CD14-positive monocyte (primary cell): Measurements from ENCODE around the gene STX4. TPM values are rescaled to one million over a fixed set of nuclear protein-coding genes. Genes with fewer than 3 reads are reported as not detected.

Source experiments
- DNase-seq, 3 donors: peaks; one replicate each; pipeline ENCODE4 v3.0.0-alpha.2; 2011 to 2022
- H2AFZ ChIP-seq: 2 replicates; pipeline ENCODE4 v1.6.0; 2012; ENCODE audit warnings: mild to moderate bottlenecking, low read depth, low read length, inconsistent platforms; ENCODE audit not compliant: insufficient read depth, poor library complexity, severe bottlenecking
- H3K27ac ChIP-seq, 2 donors: 1 replicate in 1 of 2; 2 replicates in 1 of 2; pipeline ENCODE4 v1.5.1; 2012 to 2013; ENCODE audit warnings: low read length in 2 of 2, control low read depth in 1 of 2, inconsistent platforms in 1 of 2, low read depth in 1 of 2, mild to moderate bottlenecking in 1 of 2
- H3K27me3 ChIP-seq, 2 donors: one replicate each; pipeline versions ENCODE4 v1.6.0 to v1.6.1; 2011 to 2013; ENCODE audit warnings: low read length in 2 of 2; ENCODE audit not compliant: control insufficient read depth in 2 of 2, insufficient read depth in 2 of 2
- H3K36me3 ChIP-seq, 2 donors: replicated peaks in 1 of 2; 1 replicate in 1 of 2; 2 replicates in 1 of 2; pipeline versions ENCODE4 v1.5.1 to v1.6.1; 2012 to 2013; ENCODE audit warnings: low read length in 2 of 2, control low read depth in 1 of 2, inconsistent platforms in 1 of 2, mild to moderate bottlenecking in 1 of 2; ENCODE audit not compliant: insufficient read depth in 2 of 2, control insufficient read depth in 1 of 2
- H3K4me1 ChIP-seq, 2 donors: 1 replicate in 1 of 2; 2 replicates in 1 of 2; pipeline versions ENCODE4 v1.5.1 to v1.6.1; 2012 to 2013; ENCODE audit warnings: low read length in 2 of 2, control low read depth in 1 of 2, inconsistent platforms in 1 of 2, mild to moderate bottlenecking in 1 of 2, moderate library complexity in 1 of 2; ENCODE audit not compliant: insufficient read depth in 2 of 2, control insufficient read depth in 1 of 2
- H3K4me2 ChIP-seq: replicated peaks from 2 replicates; pipeline ENCODE3; 2012; ENCODE audit warnings: low read length, moderate library complexity, mild to moderate bottlenecking; ENCODE audit not compliant: poor library complexity, severe bottlenecking; ENCODE audit errors: extremely low read depth
- H3K4me3 ChIP-seq, 3 experiments: fragments of 200-600 bp in 1 of 3; sonication (generic) in 1 of 3; replicated peaks in 1 of 3; 1 replicate in 2 of 3; 2 replicates in 1 of 3; pipeline ENCODE4 v1.5.1; 2011 to 2013; ENCODE audit warnings: low read length in 3 of 3, mild to moderate bottlenecking in 3 of 3, control low read depth in 2 of 3, low read depth in 2 of 3, inconsistent platforms in 1 of 3, moderate library complexity in 1 of 3
- H3K79me2 ChIP-seq: 2 replicates; pipeline ENCODE4 v1.6.0; 2012; ENCODE audit warnings: mild to moderate bottlenecking, control low read depth, inconsistent platforms, low read length, moderate library complexity; ENCODE audit not compliant: insufficient read depth
- H3K9ac ChIP-seq: 2 replicates; pipeline ENCODE4 v1.6.0; 2017; ENCODE audit warnings: low read length, mild to moderate bottlenecking; ENCODE audit not compliant: insufficient read depth, poor library complexity, severe bottlenecking
- H3K9me3 ChIP-seq, 2 donors: replicated peaks in 1 of 2; 1 replicate in 1 of 2; 2 replicates in 1 of 2; pipeline versions ENCODE4 v1.5.1 to v1.6.1; 2012 to 2013; ENCODE audit warnings: low read length in 2 of 2, control low read depth in 1 of 2; ENCODE audit not compliant: control insufficient read depth in 1 of 2, insufficient read depth in 1 of 2
- H4K20me1 ChIP-seq: 2 replicates; pipeline ENCODE4 v1.6.0; 2012; ENCODE audit warnings: mild to moderate bottlenecking, low read length, control low read depth, moderate library complexity; ENCODE audit not compliant: insufficient read depth
- H3K27ac Mint-ChIP-seq, 7 donors: one replicate each; pipeline ENCODE4 v1.8.0; 2020; ENCODE audit warnings: mild to moderate bottlenecking in 7 of 7, mixed read lengths in 7 of 7, moderate library complexity in 6 of 7, inconsistent platforms in 2 of 7
- H3K27me3 Mint-ChIP-seq, 3 donors: one replicate each; pipeline ENCODE4 v1.8.0; 2021 to 2022; ENCODE audit warnings: low read depth in 3 of 3, mild to moderate bottlenecking in 3 of 3, mixed read lengths in 3 of 3, moderate library complexity in 3 of 3, inconsistent platforms in 1 of 3
- H3K36me3 Mint-ChIP-seq, 2 donors: one replicate each; pipeline ENCODE4 v1.8.0; 2020; ENCODE audit warnings: mixed read lengths in 2 of 2, inconsistent platforms in 1 of 2, mild to moderate bottlenecking in 1 of 2
- H3K4me1 Mint-ChIP-seq: one replicate; pipeline ENCODE4 v1.8.0; 2020; ENCODE audit warnings: mild to moderate bottlenecking, mixed read lengths
- H3K4me3 Mint-ChIP-seq, 2 donors: one replicate each; pipeline ENCODE4 v1.8.0; 2020; ENCODE audit warnings: mild to moderate bottlenecking in 2 of 2, mixed read lengths in 2 of 2, moderate library complexity in 1 of 2
- H3K9me3 Mint-ChIP-seq, 7 donors: one replicate each; pipeline ENCODE4 v1.8.0; 2020 to 2022; ENCODE audit warnings: mixed read lengths in 7 of 7, mild to moderate bottlenecking in 6 of 7, moderate library complexity in 6 of 7, inconsistent platforms in 2 of 7
- WGBS: methylation state at CpG from one replicate; pipeline ENCODE4 v1.1.5; 2013; ENCODE audit warnings: missing lambda C conversion rate; ENCODE audit not compliant: insufficient coverage; 5-methylcytosine and 5-hydroxymethylcytosine counted together
- intact Hi-C, 2 donors: fragments of 100-400 bp; cut with micrococcal nuclease; formaldehyde crosslinking; loops; one replicate each; pipeline versions ENCODE4 v1.15.0 to v1.15.1; 2023
- polyA plus RNA-seq, 3 donors: library from polyadenylated mRNA; depleted of rRNA in 1 of 3; unstranded in 2 of 3; stranded (reverse) in 1 of 3; fragments of 300-500 nt in 2 of 3; fragments of >200 nt in 1 of 3; fragmentation: Illumina TruSeq in 2 of 3; gene quantifications; 1 replicate in 2 of 3; 2 replicates in 1 of 3; pipeline ENCODE4 v1.2.3, GENCODE V29; 2012 to 2021
- TF ChIP-seq, protein P1 (sequence below): fragments of 200-600 bp; IDR thresholded peaks from one replicate; pipeline ENCODE4 v1.8.0; 2022; ENCODE audit warnings: antibody characterized with exemption, mild to moderate bottlenecking

The STX4 gene
- polyA plus RNA-seq, 3 donors: 18.6 to 186 (median 21.8) TPM

DNA sequence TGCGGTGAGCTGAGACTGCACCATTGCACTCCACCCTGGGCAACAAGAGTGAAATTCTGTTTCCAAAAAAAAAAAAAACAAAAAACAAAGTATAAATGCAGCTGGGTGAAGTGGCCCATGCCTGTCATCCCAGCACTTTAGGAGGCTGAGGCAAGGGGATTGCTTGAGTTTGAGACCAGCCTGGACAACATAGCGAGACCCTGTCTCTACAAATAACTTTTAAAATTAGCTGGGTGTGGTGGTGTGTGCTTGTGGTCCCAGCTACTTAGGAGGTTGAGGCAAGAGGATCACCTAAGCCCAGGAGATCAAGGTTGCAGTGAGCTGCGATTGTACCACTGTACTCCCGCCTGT lies 10.1 kb upstream of the STX4 start:
- no peaks in the 10 kb centered on the region for H3K79me2 ChIP-seq
- H3K9me3 Mint-ChIP-seq: peaks cover 0 to 3% (median 0%) of the 10 kb centered on the region in 7 donors
- no peak overlapping the region for H3K4me3 Mint-ChIP-seq
- no peaks in the 10 kb centered on the region for H3K36me3 Mint-ChIP-seq
- peaks cover 17% of the 10 kb centered on the region for H3K4me1 Mint-ChIP-seq
- no peak overlapping the region for H3K9ac ChIP-seq
- H3K27me3 Mint-ChIP-seq: peaks cover 0 to 3% (median 0%) of the 10 kb centered on the region in 3 donors
- intact Hi-C loops: no loop called here
- no peak overlapping the region for H2AFZ ChIP-seq
- no peak overlapping the region for H3K27ac Mint-ChIP-seq
- H3K4me3 ChIP-seq: no peak overlapping the region
- no peaks in the 10 kb centered on the region for H3K4me1 ChIP-seq
- DNase-seq: no peak
- no peak overlapping the region for H3K4me2 ChIP-seq
- H3K27ac ChIP-seq: no peak overlapping the region
- no peaks in the 10 kb centered on the region for H4K20me1 ChIP-seq
- TF ChIP-seq, protein P1, sequence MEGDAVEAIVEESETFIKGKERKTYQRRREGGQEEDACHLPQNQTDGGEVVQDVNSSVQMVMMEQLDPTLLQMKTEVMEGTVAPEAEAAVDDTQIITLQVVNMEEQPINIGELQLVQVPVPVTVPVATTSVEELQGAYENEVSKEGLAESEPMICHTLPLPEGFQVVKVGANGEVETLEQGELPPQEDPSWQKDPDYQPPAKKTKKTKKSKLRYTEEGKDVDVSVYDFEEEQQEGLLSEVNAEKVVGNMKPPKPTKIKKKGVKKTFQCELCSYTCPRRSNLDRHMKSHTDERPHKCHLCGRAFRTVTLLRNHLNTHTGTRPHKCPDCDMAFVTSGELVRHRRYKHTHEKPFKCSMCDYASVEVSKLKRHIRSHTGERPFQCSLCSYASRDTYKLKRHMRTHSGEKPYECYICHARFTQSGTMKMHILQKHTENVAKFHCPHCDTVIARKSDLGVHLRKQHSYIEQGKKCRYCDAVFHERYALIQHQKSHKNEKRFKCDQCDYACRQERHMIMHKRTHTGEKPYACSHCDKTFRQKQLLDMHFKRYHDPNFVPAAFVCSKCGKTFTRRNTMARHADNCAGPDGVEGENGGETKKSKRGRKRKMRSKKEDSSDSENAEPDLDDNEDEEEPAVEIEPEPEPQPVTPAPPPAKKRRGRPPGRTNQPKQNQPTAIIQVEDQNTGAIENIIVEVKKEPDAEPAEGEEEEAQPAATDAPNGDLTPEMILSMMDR: no peak
- no CpG with 5 or more reads among the region's 4 CpGs for WGBS
- no peaks in the 10 kb centered on the region for H3K9me3 ChIP-seq
- no peaks in the 10 kb centered on the region for H3K27me3 ChIP-seq
- no peaks in the 10 kb centered on the region for H3K36me3 ChIP-seq

DNA sequence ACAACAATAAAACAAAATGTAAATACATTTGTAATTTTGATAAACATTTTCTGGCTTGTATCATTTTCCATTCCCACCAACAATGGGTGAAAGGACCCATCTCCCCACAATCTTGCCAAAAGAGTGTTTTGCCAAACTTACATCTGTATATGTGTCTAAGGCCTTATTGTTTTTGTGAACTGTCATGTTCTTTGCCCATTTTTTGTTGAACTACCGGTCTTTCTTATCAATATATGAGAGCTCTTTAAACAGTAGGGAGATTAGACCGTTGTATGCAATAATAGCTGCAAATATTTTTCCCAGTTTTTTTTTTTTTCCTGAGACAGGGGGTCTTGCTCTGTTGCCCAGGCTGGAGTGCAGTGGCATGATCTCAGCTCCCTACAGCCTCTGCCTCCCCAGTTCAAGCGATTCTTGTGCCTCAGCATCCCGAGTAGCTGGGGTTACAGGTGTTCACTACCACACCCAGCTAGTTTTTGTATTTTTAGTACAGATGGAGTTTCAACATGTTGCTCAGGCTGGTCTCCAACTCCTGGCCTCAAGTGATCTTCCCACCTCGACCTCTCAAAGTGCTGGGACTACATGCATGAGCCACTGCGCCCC lies 9.6 kb upstream of the STX4 start:
- no peak overlapping the region for H2AFZ ChIP-seq
- Mint-ChIP-seq H3K4me3 (no peak overlapping the region), H3K27ac (no peak overlapping the region), H3K4me1 (peaks cover 17% of the 10 kb centered on the region), H3K36me3 (no peaks in the 10 kb centered on the region), H3K9me3 (peaks cover 0 to 3% (median 0%) of the 10 kb centered on the region in 7 donors), H3K27me3 (peaks cover 0 to 2% (median 0%) of the 10 kb centered on the region in 3 donors)
- no peak for DNase-seq
- intact Hi-C loops: no loop called here
- H3K4me2 ChIP-seq: no peak overlapping the region
- no peak overlapping the region for H3K27ac ChIP-seq
- TF ChIP-seq, protein P1: no peak
- H3K36me3 ChIP-seq: no peaks in the 10 kb centered on the region
- H3K27me3 ChIP-seq: no peaks in the 10 kb centered on the region
- no peaks in the 10 kb centered on the region for H3K79me2 ChIP-seq
- 83% methylated on average over 1 of the region's 6 CpGs for WGBS
- no peak overlapping the region for H3K4me3 ChIP-seq
- no peaks in the 10 kb centered on the region for H3K9me3 ChIP-seq
- no peaks in the 10 kb centered on the region for H3K4me1 ChIP-seq
- no peak overlapping the region for H3K9ac ChIP-seq
- no peaks in the 10 kb centered on the region for H4K20me1 ChIP-seq
